GM21619 (cell line): Measurements from ENCODE around the gene CCDC83.
"Not testable (repeated sequence)": the region's sequence is repeated elsewhere in the genome, so short reads cannot be mapped to it uniquely, and the experiment has no call there.

ENCODE experiments used
- ATAC-seq: cut with Tn5 transposase; IDR thresholded peaks from one replicate; pipeline ENCODE4 v1.9.1; 2021; ENCODE audit not compliant: unreplicated experiment

The CCDC83 gene

GRCh38 chr11:85939099-85940015, 84.2 kb downstream of the CCDC83 start:
- no peak for ATAC-seq

GRCh38 chr11:85941380-85941973, 86.3 kb downstream of the CCDC83 start:
- ATAC-seq, result peak; percentile 66

GRCh38 chr11:85945296-85945695, 90.1 kb downstream of the CCDC83 start:
- no peak for ATAC-seq

- no peak for ATAC-seq
These were observed 90.6 kb downstream of the CCDC83 start for GRCh38 chr11:85945788-85946187.

- ATAC-seq, result no peak
These were observed 91.0 kb downstream of the CCDC83 start for GRCh38 chr11:85946221-85946620.

- ATAC-seq, result peak; percentile 50
These were observed 92.5 kb downstream of the CCDC83 start for GRCh38 chr11:85947431-85948272.

- peak; percentile 32 for ATAC-seq
These were observed 93.7 kb downstream of the CCDC83 start for GRCh38 chr11:85948884-85949283.

- ATAC-seq, result no peak
These were observed 94.6 kb downstream of the CCDC83 start for GRCh38 chr11:85949798-85950197.

GRCh38 chr11:85950317-85951048, 95.3 kb downstream of the CCDC83 start:
- ATAC-seq, result no peak

GRCh38 chr11:85951049-85951405, 95.8 kb downstream of the CCDC83 start:
- ATAC-seq, result no peak

GRCh38 chr11:85951428-85952107, 96.4 kb downstream of the CCDC83 start:
- no peak for ATAC-seq

GRCh38 chr11:85952108-85952485, 96.9 kb downstream of the CCDC83 start:
- not testable (repeated sequence) for ATAC-seq

- no peak for ATAC-seq
These were observed 98.4 kb downstream of the CCDC83 start for GRCh38 chr11:85953491-85954143.

- ATAC-seq, result no peak
These were observed 100.3 kb downstream of the CCDC83 start for GRCh38 chr11:85955531-85955930.

GRCh38 chr11:85960678-85961077, 105.5 kb downstream of the CCDC83 start:
- no peak for ATAC-seq

- no peak for ATAC-seq
These were observed 105.9 kb downstream of the CCDC83 start for GRCh38 chr11:85961130-85961529.

- no peak for ATAC-seq
These were observed 106.8 kb downstream of the CCDC83 start for GRCh38 chr11:85961930-85962363.

GRCh38 chr11:85965202-85965601, 110.0 kb downstream of the CCDC83 start:
- no peak for ATAC-seq

- no peak for ATAC-seq
These were observed 112.3 kb downstream of the CCDC83 start for GRCh38 chr11:85967457-85967856.
